HG03064 (cell line): ENCODE measurements around the gene C2CD4B.

Experiments
- ATAC-seq: cut with Tn5 transposase; IDR thresholded peaks from one replicate; pipeline ENCODE4 v1.9.1; 2021; ENCODE audit warnings: low read depth; ENCODE audit not compliant: unreplicated experiment

C2CD4B gene

GRCh38 chr15:62150445-62150844 lies 14.6 kb downstream of the C2CD4B start:
- ATAC-seq = no peak

- ATAC-seq = no peak
These were observed 15.4 kb downstream of the C2CD4B start for GRCh38 chr15:62149729-62150128.

GRCh38 chr15:62147551-62147950 lies 17.5 kb downstream of the C2CD4B start:
- no peak for ATAC-seq

GRCh38 chr15:62147149-62147548 lies 17.9 kb downstream of the C2CD4B start:
- ATAC-seq = no peak

- no peak for ATAC-seq
These were observed 19.9 kb downstream of the C2CD4B start for GRCh38 chr15:62145015-62145735.

- ATAC-seq = no peak
These were observed 22.3 kb downstream of the C2CD4B start for GRCh38 chr15:62142736-62143135.

- ATAC-seq = no peak
These were observed 23.2 kb downstream of the C2CD4B start for GRCh38 chr15:62141643-62142588.

- no peak for ATAC-seq
These were observed 23.9 kb downstream of the C2CD4B start for GRCh38 chr15:62141200-62141599.

- no peak for ATAC-seq
These were observed 27.0 kb downstream of the C2CD4B start for GRCh38 chr15:62138124-62138523.

GRCh38 chr15:62136911-62137865 lies 27.9 kb downstream of the C2CD4B start:
- no peak for ATAC-seq

- no peak for ATAC-seq
These were observed 29.5 kb downstream of the C2CD4B start for GRCh38 chr15:62135532-62136134.

GRCh38 chr15:62133141-62133540 lies 31.9 kb downstream of the C2CD4B start:
- no peak for ATAC-seq

- ATAC-seq = no peak
These were observed 36.2 kb downstream of the C2CD4B start for GRCh38 chr15:62128916-62129315.

- no peak for ATAC-seq
These were observed 38.7 kb downstream of the C2CD4B start for GRCh38 chr15:62126364-62126763.

GRCh38 chr15:62125773-62126172 lies 39.3 kb downstream of the C2CD4B start:
- ATAC-seq = no peak

- no peak for ATAC-seq
These were observed 40.1 kb downstream of the C2CD4B start for GRCh38 chr15:62124973-62125303.

GRCh38 chr15:62124176-62124972 lies 40.7 kb downstream of the C2CD4B start:
- no peak for ATAC-seq

- ATAC-seq = no peak
These were observed 42.8 kb downstream of the C2CD4B start for GRCh38 chr15:62122249-62122648.

- ATAC-seq = no peak
These were observed 43.6 kb downstream of the C2CD4B start for GRCh38 chr15:62121273-62122015.
